ENCODE data around the gene GET4. TPM values are rescaled to one million over a fixed set of nuclear protein-coding genes. Genes with fewer than 3 reads are reported as not detected.

The GET4 gene
- total and polyA plus RNA-seq, 2 of the 13 experiments (the other 11 are each of a cell fraction or from before 2014, with no cell fraction given) = 28.2 to 35.2 TPM

- ATAC-seq (no peak), DNase-seq (ENCODE audit: low spot score) (no peak), FAIRE-seq (no peak)
- intact Hi-C loops (cut with micrococcal nuclease; ENCODE audit: unreplicated experiment) (no loop called here), in situ Hi-C loops (cut with HindIII; ENCODE audit: extremely low pct_ligation_motif_present, low pct_unique_long_range_greater_than_20kb) (no loop called here)
- CTCF ChIA-PET (ENCODE audit: low intra/inter-chr PET ratio, low total read pairs) = no interaction called here
- no peaks in the 10 kb centered on the region for H4K20me1 ChIP-seq (ENCODE audit: insufficient read depth, low read length)
- no peak overlapping the region for H3K4me2 ChIP-seq (ENCODE audit: low read depth, low read length)
- no peaks in the 10 kb centered on the region for H3K27me3 ChIP-seq (ENCODE audit: control insufficient read depth in 1 of 2, insufficient read depth in 2 of 2, low read length in 2 of 2)
- H3K4me1 ChIP-seq (ENCODE audit: insufficient read depth, low read length) = no peaks in the 10 kb centered on the region
- H3K79me2 ChIP-seq (ENCODE audit: insufficient read depth, low read length) = no peaks in the 10 kb centered on the region
- H3K9me3 ChIP-seq (ENCODE audit: low read length) = no peaks in the 10 kb centered on the region
- TF ChIP-seq CENPBD1 (CRISPR knock-in tag; IDR thresholded peaks at IDR 0.05; ENCODE audit: borderline replicate concordance, low read depth) (no peak), NFIB (CRISPR knock-in tag; IDR thresholded peaks at IDR 0.05; ENCODE audit: borderline replicate concordance) (no peak), IRF1 (CRISPR knock-in tag; IDR thresholded peaks at IDR 0.05; ENCODE audit: low read depth) (no peak), GPBP1L1 (CRISPR knock-in tag; IDR thresholded peaks at IDR 0.05) (no peak), HCFC1 (IDR thresholded peaks at IDR 0.05; ENCODE audit: low read depth, low read length) (no peak), U2AF2 (IDR thresholded peaks at IDR 0.05; ENCODE audit: low read depth, low read length) (no peak), TRIM22 (IDR thresholded peaks at IDR 0.05) (no peak), ZEB1 (IDR thresholded peaks at IDR 0.05; ENCODE audit: insufficient replicate concordance, low read depth) (no peak), ZNF260 (CRISPR knock-in tag; IDR thresholded peaks at IDR 0.05; ENCODE audit: borderline replicate concordance, low read depth) (no peak), ZNF746 (CRISPR knock-in tag; IDR thresholded peaks at IDR 0.05) (no peak), MAFG (CRISPR knock-in tag; IDR thresholded peaks at IDR 0.05) (no peak)
- POLR2A ChIA-PET = interaction anchor here (0.7 kb wide), 1 partner anchor 373 kb away, joined by 3 read pairs; no protein-coding TSS in a partner anchor
- 96% methylated on average over 22 of the region's 22 CpGs for WGBS (ENCODE audit: low lambda C conversion rate)
- H2AFZ ChIP-seq (ENCODE audit: low read length) = no peak overlapping the region
- no TSS peak for BruUV-seq (replicated peaks)
- H3K4me3 ChIP-seq (replicated peaks in 1 of 3; ENCODE audit: insufficient read depth in 1 of 3, low read depth in 2 of 3, low read length in 3 of 3) = no peak overlapping the region
- H3K27ac ChIP-seq (ENCODE audit: extremely low read length, insufficient read depth, low read length) = no peak overlapping the region
- H3K9ac ChIP-seq (ENCODE audit: insufficient read depth, low read depth, low read length) = no peak overlapping the region
- H3K36me3 ChIP-seq (replicated peaks in 1 of 2; ENCODE audit: control insufficient read depth in 1 of 2, insufficient read depth in 2 of 2, low read length in 2 of 2) = peaks cover 22 to 51% of the 10 kb centered on the region in 2 experiments; a peak in 4 of 5 replicates
These were observed 31.3 kb upstream of the GET4 start for GRCh38 chr7:845091-845490.

Measured in HepG2 (cell line).